ENCODE results near the gene RAB30. TPM values are rescaled to one million over a fixed set of nuclear protein-coding genes. Genes with fewer than 3 reads are reported as not detected.

The RAB30 gene
- total RNA-seq, 2 experiments from 2014 or later = 76.2 to 79.2 TPM

DNA sequence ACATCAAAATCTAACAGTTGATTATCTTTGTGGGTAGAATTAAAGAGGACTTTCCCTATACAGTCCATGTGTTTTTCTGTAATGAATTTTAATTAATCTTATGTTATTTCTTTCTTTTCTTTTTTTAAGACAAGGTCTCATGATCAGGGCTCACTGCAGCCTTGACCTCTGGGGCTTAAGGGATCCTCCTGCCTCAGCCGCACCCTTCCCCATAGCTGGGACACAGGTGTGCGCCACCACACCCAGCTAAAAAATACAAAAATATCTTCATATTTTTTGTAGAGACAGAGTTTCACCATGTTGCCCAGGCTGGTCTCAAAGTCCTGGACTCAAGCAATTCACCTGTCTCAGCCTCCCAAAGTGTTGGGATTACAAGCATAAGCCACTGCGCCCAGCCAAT lies 7.7 kb downstream of the RAB30 start:
- ChIA-PET POLR2A (interaction anchor here (0.6 to 3.7 kb wide), 7 partner anchors 9 to 163 kb away, joined by 4 to 38 read pairs (median 5); partner anchors contain the start of genes DDIAS, PCF11, PRCP and RAB30), CTCF (interaction anchor here (1.0 kb wide), 1 partner anchor 104 kb away, joined by 3 read pairs; no protein-coding TSS in a partner anchor)
- DNase-seq = no peak
- Mint-ChIP-seq H3K27me3 (no peaks in the 10 kb centered on the region), H3K36me3 (ENCODE audit: low read depth) (no peaks in the 10 kb centered on the region), H3K9me3 (no peaks in the 10 kb centered on the region), H3K4me3 (no peak overlapping the region), H3K4me1 (ENCODE audit: low read depth) (peaks cover 39% of the 10 kb centered on the region), H3K27ac (peak overlapping the region; percentile 78)
- no peak overlapping the region for H3K27ac ChIP-seq (ENCODE audit: low read depth in 1 of 2, low read length in 2 of 2)
- no peaks in the 10 kb centered on the region for H3K27me3 ChIP-seq (ENCODE audit: control insufficient read depth in 1 of 2, insufficient read depth in 2 of 2, low read length in 2 of 2)
- intact Hi-C loops (cut with DNase I, micrococcal nuclease) = no loop called here
- H3K4me3 ChIP-seq (ENCODE audit: low read length) = no peak overlapping the region
- TF ChIP-seq, protein P1, sequence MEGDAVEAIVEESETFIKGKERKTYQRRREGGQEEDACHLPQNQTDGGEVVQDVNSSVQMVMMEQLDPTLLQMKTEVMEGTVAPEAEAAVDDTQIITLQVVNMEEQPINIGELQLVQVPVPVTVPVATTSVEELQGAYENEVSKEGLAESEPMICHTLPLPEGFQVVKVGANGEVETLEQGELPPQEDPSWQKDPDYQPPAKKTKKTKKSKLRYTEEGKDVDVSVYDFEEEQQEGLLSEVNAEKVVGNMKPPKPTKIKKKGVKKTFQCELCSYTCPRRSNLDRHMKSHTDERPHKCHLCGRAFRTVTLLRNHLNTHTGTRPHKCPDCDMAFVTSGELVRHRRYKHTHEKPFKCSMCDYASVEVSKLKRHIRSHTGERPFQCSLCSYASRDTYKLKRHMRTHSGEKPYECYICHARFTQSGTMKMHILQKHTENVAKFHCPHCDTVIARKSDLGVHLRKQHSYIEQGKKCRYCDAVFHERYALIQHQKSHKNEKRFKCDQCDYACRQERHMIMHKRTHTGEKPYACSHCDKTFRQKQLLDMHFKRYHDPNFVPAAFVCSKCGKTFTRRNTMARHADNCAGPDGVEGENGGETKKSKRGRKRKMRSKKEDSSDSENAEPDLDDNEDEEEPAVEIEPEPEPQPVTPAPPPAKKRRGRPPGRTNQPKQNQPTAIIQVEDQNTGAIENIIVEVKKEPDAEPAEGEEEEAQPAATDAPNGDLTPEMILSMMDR (IDR thresholded peaks at IDR 0.05) = no peak
- no peaks in the 10 kb centered on the region for H3K36me3 ChIP-seq (ENCODE audit: insufficient read depth, low read length)
- H3K9me3 ChIP-seq (ENCODE audit: control insufficient read depth in 1 of 2, insufficient read depth in 1 of 2, low read length in 2 of 2) = no peaks in the 10 kb centered on the region
- peaks cover 13% of the 10 kb centered on the region for H3K4me1 ChIP-seq (ENCODE audit: insufficient read depth, low read length)
- ATAC-seq (ENCODE audit: poor library complexity) = no peak

DNA sequence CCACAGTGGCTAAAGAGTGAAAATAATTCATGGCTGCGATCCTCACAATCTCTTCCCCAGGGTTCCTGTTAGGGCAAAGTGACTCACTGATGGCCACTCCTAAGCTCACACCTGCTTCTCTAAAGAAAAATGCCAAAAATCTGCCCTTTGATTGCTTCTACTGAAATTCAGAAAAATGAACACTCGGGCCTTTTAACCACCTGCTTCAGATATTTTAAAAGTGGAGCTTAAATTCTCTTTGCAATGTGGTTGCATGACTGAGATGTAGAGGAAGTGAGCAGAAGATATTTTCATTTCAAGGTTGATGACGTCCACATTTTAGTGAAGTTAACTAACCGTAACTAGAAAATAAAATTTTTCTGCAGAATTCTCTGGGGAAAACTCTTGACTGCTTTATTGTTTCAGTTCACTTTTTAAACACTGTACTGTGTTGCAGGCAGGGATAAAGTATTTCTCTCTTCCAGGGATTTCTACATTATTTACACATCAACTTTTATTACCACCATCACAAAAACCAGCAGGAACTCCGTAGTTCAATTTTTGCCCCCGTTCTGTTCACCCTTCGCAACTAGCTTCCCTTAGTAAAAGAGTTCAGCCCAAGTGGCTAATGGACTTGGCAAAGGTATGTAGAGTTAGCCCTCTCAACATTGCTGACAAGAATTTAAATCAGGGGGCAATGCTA lies 8.5 kb downstream of the RAB30 start:
- DNase-seq = peak in 3 of 14 experiments; percentile 46 to 62 (median 53)
- peak overlapping the region; percentile 78 for H3K27ac Mint-ChIP-seq
- ChIA-PET POLR2A (interaction anchor here (0.8 to 3.7 kb wide), 11 partner anchors 9 to 162 kb away, joined by 3 to 38 read pairs (median 4); partner anchors contain the start of genes DDIAS, PCF11, PRCP and RAB30), CTCF (interaction anchor here (0.5 to 1.0 kb wide), 2 partner anchors 103 to 153 kb away, joined by 3 to 4 read pairs; no protein-coding TSS in a partner anchor)
- peak overlapping the region; percentile 87 for H3K4me3 Mint-ChIP-seq
- H3K36me3 ChIP-seq (ENCODE audit: insufficient read depth, low read length) = no peaks in the 10 kb centered on the region
- H3K27ac ChIP-seq (ENCODE audit: low read depth in 1 of 2, low read length in 2 of 2) = peak overlapping the region; percentile 6 to 36
- no peaks in the 10 kb centered on the region for H3K9me3 Mint-ChIP-seq
- peaks cover 39% of the 10 kb centered on the region for H3K4me1 Mint-ChIP-seq (ENCODE audit: low read depth)
- no peaks in the 10 kb centered on the region for H3K9me3 ChIP-seq (ENCODE audit: control insufficient read depth in 1 of 2, insufficient read depth in 1 of 2, low read length in 2 of 2)
- peak overlapping the region; percentile 39 for H3K4me3 ChIP-seq (ENCODE audit: low read length)
- H3K27me3 Mint-ChIP-seq = no peaks in the 10 kb centered on the region
- intact Hi-C loops (cut with DNase I, micrococcal nuclease) = no loop called here
- TF ChIP-seq, protein P1 (IDR thresholded peaks at IDR 0.05) = no peak
- peaks cover 13% of the 10 kb centered on the region for H3K4me1 ChIP-seq (ENCODE audit: insufficient read depth, low read length)
- H3K27me3 ChIP-seq (ENCODE audit: control insufficient read depth in 1 of 2, insufficient read depth in 2 of 2, low read length in 2 of 2) = no peaks in the 10 kb centered on the region
- no peaks in the 10 kb centered on the region for H3K36me3 Mint-ChIP-seq (ENCODE audit: low read depth)
- ATAC-seq (ENCODE audit: poor library complexity) = peak; percentile 87

- ATAC-seq (ENCODE audit: poor library complexity) (no peak), DNase-seq (peak in 3 of 14 experiments; percentile 18 to 42 (median 22))
- Mint-ChIP-seq H3K36me3 (ENCODE audit: low read depth) (no peaks in the 10 kb centered on the region), H3K4me3 (peak overlapping the region; percentile 49), H3K27ac (peak overlapping the region; percentile 58), H3K27me3 (no peaks in the 10 kb centered on the region), H3K9me3 (no peaks in the 10 kb centered on the region), H3K4me1 (ENCODE audit: low read depth) (peaks cover 39% of the 10 kb centered on the region)
- CTCF ChIA-PET = no interaction called here
- intact Hi-C loops (cut with DNase I, micrococcal nuclease) = no loop called here
- TF ChIP-seq, protein P1 (IDR thresholded peaks at IDR 0.05) = no peak
- H3K36me3 ChIP-seq (ENCODE audit: insufficient read depth, low read length) = no peaks in the 10 kb centered on the region
- H3K4me1 ChIP-seq (ENCODE audit: insufficient read depth, low read length) = peaks cover 13% of the 10 kb centered on the region
- H3K4me3 ChIP-seq (ENCODE audit: low read length) = no peak overlapping the region
- no peaks in the 10 kb centered on the region for H3K27me3 ChIP-seq (ENCODE audit: control insufficient read depth in 1 of 2, insufficient read depth in 2 of 2, low read length in 2 of 2)
- POLR2A ChIA-PET = interaction anchor here (1.2 to 3.7 kb wide), 5 partner anchors 10 to 106 kb away, joined by 3 to 38 read pairs (median 5); partner anchors contain the start of genes PCF11 and RAB30
- H3K27ac ChIP-seq (ENCODE audit: low read depth in 1 of 2, low read length in 2 of 2) = no peak overlapping the region
- no peaks in the 10 kb centered on the region for H3K9me3 ChIP-seq (ENCODE audit: control insufficient read depth in 1 of 2, insufficient read depth in 1 of 2, low read length in 2 of 2)
Measured at GRCh38 chr11:83061883-83062282, 9.8 kb downstream of the RAB30 start.
